GM10266 (cell line): ENCODE data around the gene DMPK.

ENCODE experiments used
- DNase-seq: peaks from one replicate; pipeline ENCODE4 v3.0.0; 2012; ENCODE audit errors: extremely low spot score
- CTCF ChIP-seq: IDR thresholded peaks from 2 replicates; pipeline ENCODE4 v1.5.1; 2012; ENCODE audit warnings: mild to moderate bottlenecking, low read depth; ENCODE audit not compliant: control insufficient read depth, insufficient read depth; ENCODE audit errors: missing control alignments

DMPK gene

GRCh38 chr19:45825263-45825605 is 42.9 kb upstream of the DMPK start:
- no peak for TF ChIP-seq CTCF
- no peak for DNase-seq

GRCh38 chr19:45824531-45825262 is 42.4 kb upstream of the DMPK start:
- TF ChIP-seq CTCF = no peak
- DNase-seq = no peak

- no peak for DNase-seq
- TF ChIP-seq CTCF = no peak
These were observed 41.8 kb upstream of the DMPK start for GRCh38 chr19:45824041-45824471.

GRCh38 chr19:45823182-45823581 is 40.9 kb upstream of the DMPK start:
- TF ChIP-seq CTCF = no peak
- DNase-seq = no peak

GRCh38 chr19:45822716-45823115 is 40.4 kb upstream of the DMPK start:
- TF ChIP-seq CTCF = no peak

GRCh38 chr19:45821570-45821969 is 39.3 kb upstream of the DMPK start:
- no peak for DNase-seq
- no peak for TF ChIP-seq CTCF

More at GRCh38 chr19:45822716-45823115, 40.4 kb upstream of the DMPK start:
- DNase-seq = no peak

- DNase-seq = no peak
- TF ChIP-seq CTCF = no peak
These were observed 38.8 kb upstream of the DMPK start for GRCh38 chr19:45821103-45821521.
